GM19023 (cell line): ENCODE measurements around the gene C11orf87.

Source experiments
- ATAC-seq: cut with Tn5 transposase; IDR thresholded peaks from one replicate; pipeline ENCODE4 v1.9.1; 2021; ENCODE audit warnings: mild to moderate bottlenecking, moderate library complexity; ENCODE audit not compliant: unreplicated experiment

C11orf87 gene

GRCh38 chr11:109439684-109440083, 17.7 kb downstream of the C11orf87 start:
- ATAC-seq = no peak

DNA sequence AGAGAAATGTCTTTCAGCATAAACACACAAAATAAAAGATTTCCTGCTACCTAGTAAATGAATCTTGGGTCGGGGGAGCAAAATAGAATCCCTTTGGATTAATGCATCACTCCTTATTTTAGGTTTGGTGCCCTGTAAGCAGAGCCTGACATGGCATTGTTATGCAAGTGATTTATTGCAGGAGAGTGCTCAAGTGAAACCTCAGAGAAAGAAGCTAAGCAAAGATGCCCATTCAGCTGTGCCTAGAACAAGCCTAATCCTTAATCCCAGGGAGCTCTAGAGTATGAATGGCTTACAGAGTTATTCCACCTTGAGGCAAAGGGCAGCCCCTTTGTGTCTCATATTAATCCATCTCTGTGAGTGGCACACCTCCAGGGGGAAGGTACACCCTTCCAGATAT, 21.1 kb downstream of the C11orf87 start:
- no peak for ATAC-seq

DNA sequence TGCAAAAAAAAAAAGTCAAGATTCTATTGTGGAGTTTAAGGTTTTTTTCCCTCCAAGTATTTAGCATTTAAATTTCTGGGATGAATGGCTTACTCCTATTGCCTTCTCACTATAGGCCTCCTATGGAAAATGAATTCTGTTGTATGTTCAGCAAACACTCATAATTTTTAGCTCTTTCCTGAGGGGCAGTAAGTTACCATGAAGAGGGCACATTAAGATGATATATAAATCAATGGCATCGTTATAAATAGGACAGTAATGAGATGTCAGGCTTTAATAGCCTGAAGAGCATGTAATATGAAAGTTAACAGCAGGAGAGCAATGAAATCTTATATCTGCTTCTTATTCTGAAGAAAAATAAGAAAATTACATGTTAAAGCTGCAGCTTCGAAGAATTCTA, 32.9 kb downstream of the C11orf87 start:
- ATAC-seq = no peak
